ENCODE results near the gene PLA2G6.

The PLA2G6 gene

DNA sequence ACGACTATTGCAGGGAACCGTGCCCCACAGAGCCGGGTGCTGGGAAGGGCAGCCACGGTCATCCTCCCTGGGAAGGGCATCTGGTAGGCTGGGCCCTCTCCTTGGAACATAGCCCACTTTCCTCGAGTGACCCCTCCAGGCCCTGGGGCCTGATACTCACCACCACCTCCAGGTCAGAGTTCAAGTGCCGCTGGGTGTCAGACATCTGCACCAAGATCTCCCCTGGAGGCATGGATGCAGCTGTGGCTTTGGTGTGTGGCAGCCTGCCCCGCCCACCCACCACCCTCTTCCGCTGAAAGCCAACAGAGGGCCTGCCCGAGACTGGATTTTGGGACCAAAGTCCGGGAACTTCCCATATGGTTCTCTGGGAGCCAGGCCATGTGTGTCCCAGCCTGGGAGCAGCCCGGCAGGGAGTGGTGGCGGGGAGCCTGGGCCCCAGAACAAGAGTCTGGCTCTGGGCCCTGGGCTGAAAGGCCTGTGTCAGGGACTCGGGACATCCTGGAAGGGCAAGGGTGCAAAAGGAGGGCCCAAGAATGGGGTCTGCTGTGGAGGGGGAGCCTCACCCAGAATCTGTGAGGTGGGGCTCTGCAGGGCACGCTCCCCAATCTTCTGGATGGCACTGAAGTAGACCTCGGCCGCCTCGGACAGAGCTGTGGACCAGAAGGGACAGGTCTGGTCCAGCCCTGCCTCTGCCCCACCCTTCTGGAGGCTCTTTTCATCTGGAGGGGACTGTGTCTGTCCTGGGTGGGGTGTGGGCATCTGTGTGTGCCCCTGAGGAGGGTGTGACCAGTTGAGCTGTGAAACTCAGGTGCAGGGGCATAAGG is 73.7 kb downstream of the PLA2G6 start:
- no peak for FAIRE-seq

GRCh38 chr22:38106814-38107578 is 74.6 kb downstream of the PLA2G6 start:
- FAIRE-seq = no peak

DNA sequence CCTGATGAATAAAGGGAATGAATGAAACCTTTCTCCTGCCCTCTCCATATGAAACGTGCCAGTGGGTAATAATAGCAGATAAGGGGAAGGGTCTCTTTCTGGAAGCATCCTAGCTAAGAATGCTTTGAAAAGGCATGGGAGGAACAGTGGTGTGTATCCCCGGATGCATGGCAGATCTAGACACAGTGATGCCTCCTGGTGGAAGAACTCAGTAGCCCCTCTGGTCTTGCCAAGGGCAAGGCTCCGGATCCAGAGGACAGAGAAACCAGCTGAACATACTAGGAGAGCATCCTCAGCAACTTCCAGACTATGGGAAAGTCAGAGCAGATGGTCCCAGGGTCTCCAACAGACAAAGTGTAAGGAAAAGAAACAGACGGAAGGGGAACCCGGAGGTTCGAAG is 77.5 kb downstream of the PLA2G6 start:
- FAIRE-seq = no peak

DNA sequence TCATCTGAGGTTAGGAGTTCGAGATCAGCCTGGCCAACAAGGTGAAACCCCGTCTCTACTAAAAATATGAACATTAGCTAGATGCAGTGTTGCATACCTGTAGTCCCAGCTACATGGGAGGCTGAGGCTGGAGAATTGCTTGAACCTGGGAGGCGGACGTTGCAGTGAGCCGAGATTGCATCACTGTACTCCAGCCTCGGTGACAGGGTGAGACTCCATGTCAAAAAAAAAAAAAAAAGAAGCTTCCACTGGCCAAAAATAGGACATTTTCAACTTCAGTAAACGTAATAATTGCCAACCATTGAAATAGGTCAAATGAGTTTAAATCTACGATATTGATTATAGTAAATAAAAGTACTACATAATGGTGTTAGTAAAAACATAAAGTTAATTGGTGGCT is 78.0 kb downstream of the PLA2G6 start:
- FAIRE-seq = no peak

GRCh38 chr22:38098410-38099249 is 83.0 kb downstream of the PLA2G6 start:
- FAIRE-seq = no peak

GRCh38 chr22:38097557-38098409 is 83.8 kb downstream of the PLA2G6 start:
- no peak for FAIRE-seq

GRCh38 chr22:38097058-38097457 is 84.6 kb downstream of the PLA2G6 start:
- FAIRE-seq = no peak

DNA sequence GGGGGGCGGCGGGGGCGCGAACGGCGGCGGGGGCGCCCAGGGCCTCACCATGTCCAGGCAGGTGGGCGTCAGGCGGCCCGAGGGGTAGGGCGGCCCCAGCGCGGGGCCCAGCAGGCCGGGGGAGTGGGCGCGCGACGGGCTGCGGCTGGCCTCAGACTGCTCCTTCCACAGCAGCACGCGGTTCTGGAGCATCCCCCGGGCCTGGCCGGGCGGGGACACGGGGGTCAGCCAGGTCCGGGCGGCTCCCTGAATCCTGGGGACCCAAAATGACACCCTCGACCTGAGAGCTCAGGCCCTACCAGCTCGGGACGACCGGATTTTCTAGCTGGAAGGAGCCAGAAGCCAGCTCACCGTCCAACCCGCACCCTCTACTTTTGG is 92.2 kb downstream of the PLA2G6 start:
- no peak for FAIRE-seq

DNA sequence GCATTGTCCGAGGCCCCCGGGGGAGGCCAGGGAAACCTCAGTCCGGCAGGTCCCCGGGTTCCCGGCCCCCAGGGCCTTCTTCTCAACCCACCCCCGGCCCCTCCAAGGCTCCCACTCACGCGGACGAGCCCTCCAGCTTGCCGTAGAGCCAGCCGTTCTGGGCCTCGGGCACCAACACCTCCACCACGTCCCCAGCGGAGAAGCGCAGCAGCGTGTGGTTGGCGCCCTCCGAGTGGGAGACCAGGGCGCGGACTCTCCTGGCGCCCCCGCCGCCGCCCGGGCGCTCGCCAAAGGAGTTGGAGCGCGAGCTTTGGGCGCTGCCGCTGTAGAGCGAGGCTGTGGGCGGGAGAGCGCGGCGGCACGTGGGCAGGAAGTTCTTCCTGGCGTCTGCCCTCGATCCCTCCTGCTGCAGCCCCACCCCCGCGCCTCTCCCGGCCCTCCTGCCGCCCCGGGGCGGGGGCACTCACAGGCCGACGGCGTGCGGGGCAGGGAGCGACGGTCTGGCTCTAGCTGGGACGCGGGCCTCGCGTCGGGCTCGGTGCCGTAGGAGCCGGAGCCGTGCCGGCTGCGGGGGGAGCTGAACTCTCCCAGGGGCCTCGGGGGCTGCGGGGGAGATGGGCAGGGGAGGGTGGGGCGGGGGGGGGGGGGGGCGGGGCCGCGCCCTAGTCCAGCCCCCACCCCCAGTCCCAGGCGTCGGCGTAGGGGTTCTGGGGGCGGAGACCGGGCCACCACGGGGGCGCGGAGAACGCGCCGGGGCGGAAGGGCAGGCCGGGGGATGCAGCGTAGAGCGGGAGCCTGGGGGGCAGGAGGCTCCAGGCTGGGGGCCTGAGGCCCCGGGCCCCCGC is 92.8 kb downstream of the PLA2G6 start:
- FAIRE-seq = no peak

DNA sequence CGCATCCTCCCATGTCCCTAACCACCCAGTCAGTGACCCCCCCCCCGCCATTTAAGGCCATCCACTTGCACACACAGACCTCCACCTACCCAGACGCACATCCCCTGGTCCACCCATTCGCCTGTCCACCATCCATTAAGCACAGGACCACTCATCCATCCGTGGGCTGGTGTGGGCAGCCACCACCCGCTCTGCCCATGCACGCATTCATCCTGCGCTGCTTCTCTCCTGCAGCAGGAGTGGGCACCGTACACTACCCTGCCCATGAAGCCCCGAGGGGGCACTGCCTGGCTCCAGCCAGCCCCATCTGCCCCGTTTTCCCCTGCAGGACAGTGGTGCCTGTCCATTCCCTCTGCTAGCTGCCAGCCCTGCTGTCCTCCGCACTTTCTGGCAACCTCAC is 93.8 kb downstream of the PLA2G6 start:
- FAIRE-seq = no peak

DNA sequence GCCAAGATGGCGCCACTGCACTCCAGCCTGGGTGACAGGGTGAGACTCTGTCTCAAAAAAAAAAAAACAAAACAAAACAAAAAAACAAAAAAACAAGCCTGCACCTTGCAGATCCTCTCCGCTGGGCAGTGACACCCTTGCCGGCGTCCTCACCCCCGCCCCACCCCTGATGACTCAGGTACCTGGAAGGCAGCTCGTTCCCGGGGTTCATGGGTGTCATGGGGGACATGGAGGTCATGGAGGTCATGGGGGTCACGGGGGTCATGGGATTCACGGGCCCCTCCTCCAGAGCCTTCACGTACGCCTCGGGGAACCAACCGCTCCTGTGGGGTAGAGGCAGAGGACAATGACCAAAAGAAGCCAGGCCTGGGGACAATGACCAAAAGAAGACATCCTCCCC is 94.7 kb downstream of the PLA2G6 start:
- FAIRE-seq = no peak

DNA sequence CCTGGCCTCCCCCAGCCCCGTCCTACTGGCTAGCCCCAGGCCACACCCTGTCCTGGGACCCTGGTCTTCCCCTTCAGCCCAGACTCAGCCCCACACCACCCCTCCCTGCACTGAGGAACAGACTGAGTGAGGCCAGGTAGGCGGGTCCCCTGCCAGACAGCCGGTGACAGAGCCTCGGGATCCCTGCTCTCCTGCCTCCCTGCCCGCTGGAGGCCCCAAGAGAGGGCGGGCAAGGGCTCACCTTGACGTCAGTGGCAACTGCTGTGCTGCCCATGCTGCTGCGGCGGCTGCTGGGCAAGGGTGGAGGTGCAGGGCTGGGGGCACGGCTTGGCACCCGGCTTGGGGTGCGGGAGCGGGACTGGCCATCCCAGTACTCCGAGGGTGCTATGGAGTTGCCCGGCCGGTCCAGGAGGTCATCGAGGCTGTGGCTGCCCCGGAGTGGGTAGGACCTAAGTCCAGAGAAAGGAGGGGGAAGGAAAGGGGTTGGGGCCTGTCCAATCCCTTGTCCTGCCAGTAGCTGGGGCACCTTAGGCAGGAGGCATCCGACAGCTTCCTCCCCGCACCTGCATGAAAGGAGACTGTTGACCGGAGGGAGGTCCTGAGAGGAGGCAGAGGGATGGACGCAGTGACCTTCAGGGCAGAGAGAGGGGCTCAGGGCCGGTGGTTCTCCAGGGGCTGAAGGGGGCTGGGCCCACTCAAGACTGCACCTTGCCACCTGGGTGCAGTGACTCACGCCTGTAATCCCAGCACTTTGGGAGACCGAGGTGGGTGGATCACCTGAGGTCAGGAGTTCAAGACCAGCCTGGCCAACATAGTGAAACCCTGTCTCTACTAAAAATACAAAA is 95.4 kb downstream of the PLA2G6 start:
- FAIRE-seq = no peak

DNA sequence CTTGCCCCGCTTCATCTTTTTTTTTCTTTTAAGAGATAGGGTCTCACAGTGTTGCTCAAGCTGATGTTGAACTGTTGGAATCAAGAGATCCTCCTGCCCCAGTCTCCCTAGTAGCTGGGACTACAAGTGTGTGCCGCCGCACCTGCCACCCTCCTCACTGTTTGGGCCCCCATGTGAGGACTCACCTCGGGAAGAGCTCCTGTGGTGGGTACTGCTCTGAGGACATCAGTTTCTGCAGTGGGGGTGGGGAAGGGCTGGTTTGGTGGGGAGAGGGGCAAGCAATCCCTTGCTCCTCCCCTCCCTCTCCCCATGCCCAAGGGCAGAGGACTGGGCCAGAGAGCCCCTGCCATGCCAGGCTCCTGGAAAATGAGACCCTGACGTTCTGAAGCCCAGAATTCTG is 96.1 kb downstream of the PLA2G6 start:
- no peak for FAIRE-seq

- no peak for FAIRE-seq
Observed at GRCh38 chr22:38085056-38085455, 96.6 kb downstream of the PLA2G6 start.

GRCh38 chr22:38083931-38084631 is 97.5 kb downstream of the PLA2G6 start, which contains the start of gene SLC16A8:
Gene SLC16A8 (minus strand): TSS chr22:38084184. CDS start chr22:38082873, 1,311 bp downstream.
- no peak for FAIRE-seq

DNA sequence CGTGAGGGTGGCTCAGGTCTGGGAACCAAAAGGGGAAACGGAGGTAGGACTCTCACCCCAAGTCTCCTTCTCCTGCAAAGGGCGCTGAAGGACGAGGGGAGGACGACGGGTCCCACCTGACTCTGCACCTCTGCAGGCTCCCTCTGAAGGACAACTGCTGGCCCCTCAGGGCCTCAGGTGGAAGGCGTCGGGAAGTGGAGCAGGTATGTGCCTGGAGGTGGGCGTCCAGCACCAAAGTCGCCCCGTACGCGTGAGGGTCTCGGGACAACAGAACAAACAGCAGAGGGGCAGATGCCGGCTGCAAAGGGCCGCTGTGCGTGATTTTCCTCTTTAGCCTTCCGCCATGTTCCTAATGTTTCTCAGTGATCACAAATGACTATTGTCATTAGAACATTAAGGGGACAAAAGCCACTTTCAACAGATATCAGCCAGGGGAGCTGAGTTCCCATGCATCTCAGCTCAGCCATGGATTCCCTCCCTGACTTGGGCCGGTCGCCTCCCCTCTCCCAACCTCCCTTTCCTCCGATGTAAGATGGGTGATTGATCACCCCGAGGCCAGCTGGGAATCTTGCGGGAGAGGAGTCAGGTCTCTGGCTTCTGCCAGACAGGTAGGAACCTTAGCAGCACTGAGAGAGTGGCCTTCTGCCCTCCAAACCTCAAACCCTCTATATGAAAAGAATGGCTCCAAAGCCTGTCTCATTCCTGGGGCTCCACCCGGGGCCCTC is 98.5 kb downstream of the PLA2G6 start:
- FAIRE-seq = no peak

DNA sequence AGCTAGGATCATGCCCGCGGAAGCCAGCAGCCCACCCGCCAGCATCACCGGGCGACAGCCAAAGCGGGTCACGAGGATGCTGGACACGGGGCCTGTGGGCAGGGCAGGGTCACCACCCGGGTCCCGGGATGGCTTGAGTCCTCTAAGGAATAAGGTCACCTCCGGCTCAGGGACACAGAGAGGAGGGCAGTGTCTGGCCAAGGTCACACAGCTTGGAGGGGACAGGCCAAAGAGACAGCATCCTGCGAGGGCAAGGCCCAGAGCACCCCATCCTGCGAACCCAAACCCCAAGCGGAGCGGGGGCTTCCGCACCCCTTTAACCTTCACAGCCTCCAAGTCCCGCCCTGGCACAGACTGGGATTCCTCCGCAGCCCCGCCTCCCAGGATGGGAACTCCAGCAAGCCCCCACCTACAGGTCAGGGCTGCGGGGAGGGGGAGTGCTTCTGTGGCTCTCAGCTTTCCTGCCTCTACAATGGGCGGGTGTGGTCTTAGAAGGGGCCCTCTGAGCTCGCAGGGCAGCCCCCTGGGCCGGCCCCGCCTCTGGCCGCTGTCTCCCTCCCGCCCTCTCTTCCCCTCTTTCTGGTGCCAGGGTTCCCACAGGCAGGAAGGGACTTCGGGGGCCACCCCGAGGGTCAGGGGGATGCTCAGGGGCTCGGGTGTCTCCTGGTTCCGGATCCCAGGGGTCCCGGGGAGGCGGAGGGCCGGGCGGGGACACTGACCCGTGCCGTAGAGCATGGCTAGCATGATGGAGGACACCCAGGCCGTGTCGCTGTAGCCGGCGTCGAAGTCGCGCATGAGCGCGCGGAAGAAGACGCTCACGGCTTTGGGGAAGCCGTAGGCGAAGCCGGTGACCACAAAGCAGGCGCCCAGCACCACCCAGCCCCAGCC is 99.4 kb downstream of the PLA2G6 start:
- FAIRE-seq = no peak

DNA sequence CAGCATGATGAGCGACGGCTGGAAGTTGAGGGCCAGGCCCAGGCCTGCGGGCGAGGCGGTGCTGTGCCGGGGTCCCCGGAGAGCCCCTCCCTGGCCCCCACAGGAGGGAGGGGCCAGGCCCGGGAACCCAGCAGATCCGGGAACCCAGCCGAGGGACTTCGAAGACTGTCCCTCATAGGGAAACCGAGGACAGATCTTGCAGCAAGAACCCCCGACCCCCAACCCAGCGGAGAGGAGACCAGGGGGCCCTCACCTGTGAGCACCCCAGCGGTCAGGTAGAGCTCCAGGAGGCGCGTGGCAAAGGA is 100.0 kb downstream of the PLA2G6 start:
- no peak for FAIRE-seq
